K562 (cell line): ENCODE measurements around the gene EXOC3. TPM values are rescaled to one million over a fixed set of nuclear protein-coding genes. Genes with fewer than 3 reads are reported as not detected.

Source experiments
- ATAC-seq: fragments of 200-7000 bp; cut with Tn5 transposase; 3 replicates; pipeline ENCODE4 v1.9.1; 2020; ENCODE audit warnings: moderate library complexity
- BruUV-seq: library from RNA; stranded (reverse); fragments of 400-500 nt; replicated peaks from 2 replicates; lab custom pipeline; 2021; lab: Mats Ljungman, UMichigan
- CTCF ChIA-PET: fragments of 300-600 bp; formaldehyde crosslinking; extraction: SDS; loops from one replicate; lab custom pipeline; 2021; ENCODE audit warnings: low intra/inter-chr PET ratio; lab: Yijun Ruan, JAX
- POLR2A ChIA-PET: fragments of 300-600, 350-650 bp; sonication (Branson Sonifier 250); formaldehyde crosslinking; extraction: SDS; loops from one replicate; lab custom pipeline; 2021; ENCODE audit warnings: antibody characterized with exemption, inconsistent platforms; lab: Yijun Ruan, JAX
- DNase-seq, 4 experiments: peaks; one replicate each; pipeline versions ENCODE4 v3.0.0 to v3.0.0-alpha.2; 2011 to 2018; ENCODE audit warnings: low spot score in 3 of 4, mixed read lengths in 3 of 4; ENCODE audit errors: extremely low read depth in 1 of 4
- FAIRE-seq: peaks from 2 replicates; lab custom pipeline; 2011; peaks lifted over from hg19 to GRCh38; lab: Jason Lieb, UNC
- H2AFZ ChIP-seq: 2 replicates; pipeline ENCODE4 v1.6.0; 2011; ENCODE audit warnings: low read depth, low read length, control low read depth, inconsistent platforms
- H3K27ac ChIP-seq: fragments of 200-600 bp; 3 replicates; pipeline ENCODE4 v1.8.0; 2011; ENCODE audit warnings: low read depth, mild to moderate bottlenecking, control low read depth, inconsistent platforms, low read length, moderate library complexity, mixed read lengths; ENCODE audit errors: extremely low read depth
- H3K27me3 ChIP-seq, 2 experiments: fragments of 300-600 bp in 1 of 2; 2 replicates in 1 of 2; 3 replicates in 1 of 2; pipeline versions ENCODE4 v1.6.0 to v1.8.0; 2011; ENCODE audit warnings: inconsistent platforms in 2 of 2, low read length in 2 of 2, mild to moderate bottlenecking in 1 of 2, mixed read lengths in 1 of 2, moderate library complexity in 1 of 2; ENCODE audit not compliant: control insufficient read depth in 2 of 2, insufficient read depth in 2 of 2
- H3K36me3 ChIP-seq: fragments of 300-600 bp; 3 replicates; pipeline ENCODE4 v1.8.0; 2011; ENCODE audit warnings: mild to moderate bottlenecking, low read length, inconsistent platforms; ENCODE audit not compliant: control insufficient read depth, insufficient read depth
- H3K4me1 ChIP-seq, 2 experiments: fragments of 200-600 bp in 1 of 2; replicated peaks in 1 of 2; 2 replicates in 1 of 2; 3 replicates in 1 of 2; pipeline versions ENCODE4 v1.5.1 to v1.8.0; 2011; ENCODE audit warnings: inconsistent platforms in 2 of 2, low read length in 2 of 2, mild to moderate bottlenecking in 1 of 2, mixed read lengths in 1 of 2, moderate library complexity in 1 of 2; ENCODE audit not compliant: control insufficient read depth in 2 of 2, insufficient read depth in 2 of 2
- H3K4me2 ChIP-seq: 2 replicates; pipeline ENCODE4 v1.6.1; 2011; ENCODE audit warnings: low read length, control low read depth, inconsistent platforms, mixed read lengths; ENCODE audit not compliant: insufficient read depth
- H3K4me3 ChIP-seq: fragments of 200-600 bp; sonication (generic), shearing (Covaris generic); 2 replicates; pipeline ENCODE4 v1.5.1; 2016; ENCODE audit warnings: control low read depth, inconsistent platforms
- H3K79me2 ChIP-seq: fragments of 200-600 bp; 3 replicates; pipeline ENCODE4 v1.8.0; 2011; ENCODE audit warnings: low read length, inconsistent platforms; ENCODE audit not compliant: control insufficient read depth, insufficient read depth
- H3K9ac ChIP-seq, 2 experiments: 2 replicates each; pipeline versions ENCODE4 v1.6.0 to v1.6.1; 2011; ENCODE audit warnings: low read depth in 2 of 2, low read length in 2 of 2, control low read depth in 1 of 2, inconsistent platforms in 1 of 2, mild to moderate bottlenecking in 1 of 2, mixed read lengths in 1 of 2; ENCODE audit not compliant: insufficient read depth in 1 of 2
- H3K9me1 ChIP-seq: one replicate; pipeline ENCODE4 v1.6.0; 2011; ENCODE audit warnings: inconsistent platforms, mild to moderate bottlenecking, low read length, moderate library complexity; ENCODE audit not compliant: control insufficient read depth, insufficient read depth
- H3K9me3 ChIP-seq: replicated peaks from 2 replicates; pipeline ENCODE4 v1.5.1; 2011; ENCODE audit warnings: low read depth, low read length, inconsistent platforms; ENCODE audit not compliant: control insufficient read depth, insufficient read depth
- H4K20me1 ChIP-seq: replicated peaks from 2 replicates; pipeline ENCODE4 v1.6.1; 2011; ENCODE audit warnings: low read length, inconsistent platforms, mixed read lengths; ENCODE audit not compliant: control insufficient read depth, insufficient read depth
- CREM ChIP-seq: IDR thresholded peaks from 2 replicates; pipeline ENCODE4 v1.6.1; 2014; ENCODE audit warnings: antibody characterized with exemption, low read depth
- ELK1 ChIP-seq: sonication (generic); formaldehyde crosslinking; IDR thresholded peaks from 2 replicates; pipeline ENCODE4 v1.8.1; 2022; ENCODE audit warnings: missing genetic modification reagents
- GATAD2A ChIP-seq: fragments of 450-650 bp; IDR thresholded peaks from 2 replicates; pipeline ENCODE4 v1.6.1; 2017
- PCBP2 ChIP-seq: fragments of 200-400 bp; formaldehyde crosslinking; IDR thresholded peaks from 2 replicates; pipeline ENCODE4 v1.6.1; 2018; ENCODE audit warnings: low read length, low read depth, mild to moderate bottlenecking, moderate library complexity; ENCODE audit not compliant: poor library complexity, severe bottlenecking
- REST ChIP-seq, 2 experiments: fragments of 450-650 bp; formaldehyde crosslinking in 1 of 2; IDR thresholded peaks; 2 replicates each; pipeline versions ENCODE4 v1.4.0 to v1.6.1; 2014 to 2020; ENCODE audit warnings: mild to moderate bottlenecking in 2 of 2, borderline replicate concordance in 1 of 2, low read depth in 1 of 2
- ZBTB1 ChIP-seq: sonication (generic); formaldehyde crosslinking; IDR thresholded peaks from 2 replicates; pipeline ENCODE4 v1.8.1; 2023; ENCODE audit warnings: missing genetic modification reagents, low read depth, mild to moderate bottlenecking, borderline replicate concordance
- ZNF174 ChIP-seq: fragments of 250-450 bp; sonication (Bioruptor Pico); IDR thresholded peaks from 2 replicates; pipeline ENCODE4 v1.4.0; 2020; ENCODE audit warnings: mild to moderate bottlenecking
- ZNF695 ChIP-seq: fragments of 450-650 bp; formaldehyde crosslinking; IDR thresholded peaks from 2 replicates; pipeline ENCODE4 v1.4.0; 2020; ENCODE audit warnings: mild to moderate bottlenecking, moderate library complexity
- ZNF764 ChIP-seq: fragments of 250-450 bp; sonication (Bioruptor Pico); IDR thresholded peaks from 2 replicates; pipeline ENCODE4 v1.4.0; 2020; ENCODE audit warnings: low read depth, mild to moderate bottlenecking, moderate library complexity
- WGBS: fragments of 100-300 bp; shearing (Covaris generic); methylation state at CpG from one replicate; pipeline ENCODE4 v1.1.6; 2016; ENCODE audit warnings: low coverage, mixed read lengths; ENCODE audit not compliant: insufficient coverage; ENCODE audit errors: missing lambda C conversion rate; 5-methylcytosine and 5-hydroxymethylcytosine counted together
- in situ Hi-C: fragments of 300-500 bp; cut with MboI; formaldehyde crosslinking; loops from 4 replicates; pipeline ENCODE4 v1.15.0; 2018; ENCODE audit warnings: inconsistent platforms, mixed read lengths
- intact Hi-C: fragments of 100-400 bp; cut with micrococcal nuclease; formaldehyde crosslinking; loops from 2 replicates; pipeline ENCODE4 v1.14.2; 2022
- polyA plus RNA-seq, 8 experiments: library from polyadenylated mRNA; depleted of rRNA in 4 of 8; stranded (reverse) in 5 of 8; unstranded in 3 of 8; fragments of >200 nt; fragmentation: Nextera tagmentation in 2 of 8; fragmentation: Illumina TruSeq in 1 of 8; extraction: Ambion mirVana in 2 of 8; extraction: Trizol in 1 of 8; gene quantifications; 2 replicates each; pipeline versions ENCODE4 v1.2.1 to v1.2.3, GENCODE V29; 2011 to 2014; ENCODE audit warnings: inconsistent platforms in 1 of 8, missing spikeins in 1 of 8
- total RNA-seq, 7 experiments: library from RNA; depleted of rRNA in 6 of 7; stranded (reverse); fragments of >200 nt in 6 of 7; fragmentation: Illumina TruSeq in 2 of 7; extraction: Trizol in 2 of 7; gene quantifications; 2 replicates each; pipeline versions ENCODE4 v1.2.1 to v1.2.3, GENCODE V29; 2011 to 2021; ENCODE audit warnings: low replicate concordance in 1 of 7

The EXOC3 gene
- total and polyA plus RNA-seq, 9 of the 15 experiments (the other 6 are each of a cell fraction or from before 2014, with no cell fraction given) = 1.4 to 41.9 (median 22.4) TPM

GRCh38 chr5:458547-459353 is 15.8 kb downstream of the EXOC3 start:
- no peaks in the 10 kb centered on the region for H3K27me3 ChIP-seq
- H3K4me2 ChIP-seq = no peak overlapping the region
- H4K20me1 ChIP-seq = no peaks in the 10 kb centered on the region
- intact Hi-C loops = no loop called here
- peaks cover 0 to 9% of the 10 kb centered on the region in 2 experiments; a peak in 1 of 5 replicates for H3K4me1 ChIP-seq
- 76% methylated on average over 17 of the region's 17 CpGs for WGBS
- H3K36me3 ChIP-seq = peaks cover 88% of the 10 kb centered on the region; the same call in 2 of the 3 replicates
- no peaks in the 10 kb centered on the region for H3K9me3 ChIP-seq
- in situ Hi-C loops = no loop called here
- CTCF ChIA-PET = no interaction called here
- H3K4me3 ChIP-seq = no peak overlapping the region
- no peak overlapping the region for H2AFZ ChIP-seq
- FAIRE-seq (no peak), ATAC-seq (no peak), DNase-seq (no peak)
- H3K27ac ChIP-seq = no peak overlapping the region
- peaks cover 4% of the 10 kb centered on the region; the same call in 1 of the 3 replicates for H3K79me2 ChIP-seq
- POLR2A ChIA-PET = interaction anchor here (0.6 kb wide), 1 partner anchor 503 kb away, joined by 3 read pairs; no protein-coding TSS in a partner anchor
- no TSS peak for BruUV-seq
- no peak overlapping the region for H3K9ac ChIP-seq
- no peaks in the 10 kb centered on the region for H3K9me1 ChIP-seq
- TF ChIP-seq ELK1 (CRISPR knock-in tag) (no peak), ZBTB1 (CRISPR knock-in tag) (no peak), GATAD2A (no peak), ZNF695 (CRISPR knock-in tag) (no peak), ZNF764 (CRISPR knock-in tag) (no peak), REST (IDR thresholded peaks at IDR 0.05; ENCODE audit: borderline replicate concordance) (no peak), REST (CRISPR knock-in tag; IDR thresholded peaks at IDR 0.05; ENCODE audit: low read depth) (no peak), ZNF174 (CRISPR knock-in tag) (no peak), PCBP2 (no peak), CREM (no peak)
